ENCODE measurements around the gene GPN2.

The GPN2 gene
- total RNA-seq, result 59.8 reads per million, percentile 72 among the genes with 10 or more reads in this experiment

DNA sequence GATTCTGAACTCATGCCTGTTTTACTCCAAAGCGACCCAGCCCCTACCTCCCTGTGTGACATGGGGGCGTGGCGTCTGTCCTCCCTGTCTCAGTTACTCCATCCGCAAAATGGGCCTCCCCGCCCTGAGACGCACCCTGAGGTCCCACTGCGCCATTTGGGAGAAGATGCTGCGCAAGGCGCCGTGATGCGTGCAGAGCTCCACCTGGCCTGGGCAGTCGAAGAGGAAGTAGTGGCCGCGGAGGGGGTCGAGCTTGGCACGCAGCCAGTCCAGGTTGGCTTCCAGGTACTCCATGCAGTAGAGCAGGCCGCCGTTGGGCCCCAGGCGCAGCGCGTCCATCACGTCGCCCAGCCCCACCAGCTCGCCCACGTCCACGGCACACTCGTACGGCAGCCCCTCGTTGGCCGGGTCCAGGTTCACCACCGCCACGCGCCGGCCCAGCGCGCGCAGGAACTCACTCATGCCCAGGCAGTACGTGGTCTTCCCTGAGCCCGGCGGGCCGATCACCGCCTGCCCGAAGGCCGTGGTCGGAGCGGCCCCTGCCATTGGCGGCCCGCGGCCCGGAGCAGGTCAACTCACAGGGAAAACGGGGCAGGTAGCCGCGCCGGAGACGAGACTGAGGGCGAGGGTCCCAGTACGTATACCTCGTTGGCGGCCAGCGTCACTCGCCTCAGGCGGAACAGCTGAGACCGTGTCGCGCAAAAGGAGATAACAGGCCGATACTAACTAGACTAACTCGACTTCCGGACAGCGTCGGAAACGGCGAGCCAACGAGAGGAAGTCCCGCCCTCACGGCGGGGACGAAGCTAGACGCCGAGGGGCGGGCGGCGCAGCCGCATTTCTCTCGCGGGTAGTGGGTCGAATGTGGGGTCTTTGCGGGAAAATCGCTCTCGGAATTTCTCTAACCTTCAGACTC is at the start of gene GPN2:
GPN2 (minus strand) TSS at position 733 of the 916 bp plus-strand sequence; CDS start at position 546, 187 bp downstream.
- peak; percentile 69 for DNase-seq

DNA sequence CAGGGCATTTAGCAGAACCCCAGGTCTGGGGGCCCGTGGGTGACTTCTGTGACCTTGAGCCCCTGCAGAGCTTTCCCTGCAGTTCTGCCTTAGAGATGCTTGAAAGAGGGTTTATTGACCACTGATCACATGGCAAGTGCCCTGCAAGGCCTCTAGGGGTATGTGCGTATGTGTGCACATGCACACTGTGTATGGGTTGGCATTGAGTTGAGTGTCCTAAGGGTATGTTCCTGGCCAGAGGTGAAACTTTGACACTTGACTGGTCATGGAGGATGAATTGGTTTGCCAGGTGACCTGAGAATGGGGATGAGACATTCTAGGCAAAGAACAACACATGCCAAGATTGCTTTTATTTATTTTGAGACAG is 48.6 kb upstream of the GPN2 start:
- no peak for DNase-seq

DNA sequence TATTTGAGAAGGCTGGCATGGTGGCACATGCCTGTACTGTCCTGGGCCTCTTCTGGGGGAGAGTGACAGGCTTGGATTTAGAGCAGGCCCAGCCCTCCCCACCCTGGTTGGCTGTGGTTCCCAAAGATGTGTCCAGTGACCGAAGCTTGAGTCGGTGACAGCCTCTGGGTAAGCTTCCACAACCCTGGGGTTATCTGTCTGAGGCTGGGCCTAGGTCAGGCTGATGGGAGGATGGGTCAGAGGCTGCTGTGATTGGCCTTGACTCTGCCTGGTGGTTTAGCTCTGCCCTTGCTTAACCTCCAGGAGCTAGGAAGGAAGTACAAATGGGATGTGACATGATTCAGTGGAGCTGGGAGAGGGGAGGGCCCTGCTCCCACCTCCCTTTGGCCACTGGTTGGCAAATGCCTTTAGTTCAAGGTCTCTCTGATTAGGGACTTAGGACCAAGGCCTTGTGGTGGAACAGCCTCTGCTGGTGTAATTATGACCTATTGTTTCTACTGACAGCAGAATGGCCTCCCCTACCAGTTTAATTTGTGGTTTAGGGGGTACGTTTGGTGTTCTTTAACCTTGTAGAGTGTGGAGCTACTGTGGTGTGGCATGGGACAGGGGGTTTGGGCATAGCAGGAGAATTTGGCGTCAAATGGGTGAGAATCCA is 48.0 kb upstream of the GPN2 start:
- DNase-seq, result no peak

DNA sequence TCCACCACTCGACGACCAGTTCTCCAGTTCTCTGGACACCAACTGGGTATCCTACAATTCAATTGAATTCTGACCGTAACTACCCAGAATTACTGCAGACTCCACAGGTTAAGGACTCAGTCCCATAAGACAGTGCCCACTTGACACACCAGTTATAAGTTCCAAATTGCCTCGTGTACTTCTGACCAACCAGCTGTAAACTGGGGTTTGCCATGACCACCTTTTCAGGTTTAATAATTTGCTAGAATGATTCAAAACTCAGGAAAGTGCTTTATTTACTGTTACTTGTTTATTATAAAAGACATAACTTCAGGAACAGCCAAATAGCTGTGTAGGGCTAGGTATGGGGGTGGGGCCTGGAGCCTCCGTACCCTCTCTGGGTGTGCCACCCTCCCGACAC is 46.7 kb upstream of the GPN2 start:
- no peak for DNase-seq

DNA sequence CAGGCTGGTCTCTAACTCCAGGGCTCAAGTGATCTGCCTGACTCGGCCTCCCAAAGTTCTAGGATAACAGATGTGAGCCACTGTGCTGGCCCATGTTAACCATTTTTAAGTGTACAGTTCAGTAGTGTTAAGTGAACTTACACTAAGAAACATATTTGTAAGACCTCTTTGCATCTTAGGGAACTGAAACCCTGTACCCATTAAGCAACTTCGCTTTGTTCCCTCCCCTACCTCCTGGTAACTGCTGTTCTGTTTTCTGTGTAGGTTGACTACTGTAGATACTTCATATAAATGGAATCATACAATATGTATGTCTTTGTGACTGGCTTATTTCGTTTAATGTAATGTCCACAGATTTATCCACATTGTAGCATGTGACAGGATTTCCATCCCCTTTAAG is 42.4 kb upstream of the GPN2 start:
- DNase-seq, result no peak

DNA sequence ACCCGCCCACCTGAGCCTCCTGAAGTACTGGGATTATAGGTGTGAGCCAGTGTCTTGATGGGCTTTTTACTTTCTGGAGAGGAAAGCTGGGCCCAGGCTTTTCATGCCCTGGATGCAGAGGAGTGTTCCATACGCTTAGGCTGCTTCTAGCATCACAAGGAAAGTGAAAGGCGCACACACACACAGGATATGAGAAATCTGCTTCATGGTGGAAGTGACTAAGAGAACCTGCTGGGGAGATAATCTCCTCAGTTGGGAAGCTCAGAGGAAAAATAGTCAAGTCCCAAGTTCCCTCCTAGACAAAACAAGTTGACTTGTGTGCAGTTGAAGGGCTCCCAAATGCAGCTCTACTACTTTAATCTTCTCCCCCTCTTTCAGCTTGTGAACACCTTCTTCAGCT is 33.6 kb upstream of the GPN2 start:
- no peak for DNase-seq

DNA sequence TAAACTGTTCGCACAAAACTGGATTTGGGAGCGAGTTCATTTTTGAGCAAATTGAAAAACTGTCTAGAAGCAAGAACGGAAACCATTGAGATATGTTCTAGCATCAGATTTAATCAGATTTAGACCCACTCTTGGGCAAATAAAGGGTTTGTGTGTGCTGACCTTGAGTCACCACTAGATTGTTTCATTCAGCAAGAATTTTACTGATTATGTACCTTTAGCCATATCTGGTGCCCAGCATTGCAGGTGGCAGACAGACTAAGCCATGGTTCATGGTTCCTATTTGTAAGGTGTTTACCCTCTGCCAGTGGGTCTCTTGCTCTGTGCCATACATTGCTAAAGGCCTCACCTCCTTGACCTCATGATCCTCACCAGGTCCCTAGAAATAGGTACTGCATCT is 32.8 kb upstream of the GPN2 start:
- DNase-seq, result no peak

DNA sequence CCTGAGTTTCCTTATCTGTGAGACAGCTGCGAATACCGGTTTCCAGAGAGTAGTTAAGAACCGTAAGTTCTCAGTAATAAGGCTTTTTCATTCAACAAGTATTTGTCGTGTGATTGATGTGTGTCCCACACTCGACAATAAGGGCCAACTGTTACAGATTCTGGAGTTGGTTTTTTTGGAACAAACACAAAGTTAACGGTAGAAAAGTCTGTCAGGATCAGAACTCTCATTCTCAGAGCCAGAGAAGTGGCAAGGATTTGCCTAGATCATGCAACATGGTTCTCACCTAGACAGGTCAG is 32.3 kb upstream of the GPN2 start:
- no peak for DNase-seq

DNA sequence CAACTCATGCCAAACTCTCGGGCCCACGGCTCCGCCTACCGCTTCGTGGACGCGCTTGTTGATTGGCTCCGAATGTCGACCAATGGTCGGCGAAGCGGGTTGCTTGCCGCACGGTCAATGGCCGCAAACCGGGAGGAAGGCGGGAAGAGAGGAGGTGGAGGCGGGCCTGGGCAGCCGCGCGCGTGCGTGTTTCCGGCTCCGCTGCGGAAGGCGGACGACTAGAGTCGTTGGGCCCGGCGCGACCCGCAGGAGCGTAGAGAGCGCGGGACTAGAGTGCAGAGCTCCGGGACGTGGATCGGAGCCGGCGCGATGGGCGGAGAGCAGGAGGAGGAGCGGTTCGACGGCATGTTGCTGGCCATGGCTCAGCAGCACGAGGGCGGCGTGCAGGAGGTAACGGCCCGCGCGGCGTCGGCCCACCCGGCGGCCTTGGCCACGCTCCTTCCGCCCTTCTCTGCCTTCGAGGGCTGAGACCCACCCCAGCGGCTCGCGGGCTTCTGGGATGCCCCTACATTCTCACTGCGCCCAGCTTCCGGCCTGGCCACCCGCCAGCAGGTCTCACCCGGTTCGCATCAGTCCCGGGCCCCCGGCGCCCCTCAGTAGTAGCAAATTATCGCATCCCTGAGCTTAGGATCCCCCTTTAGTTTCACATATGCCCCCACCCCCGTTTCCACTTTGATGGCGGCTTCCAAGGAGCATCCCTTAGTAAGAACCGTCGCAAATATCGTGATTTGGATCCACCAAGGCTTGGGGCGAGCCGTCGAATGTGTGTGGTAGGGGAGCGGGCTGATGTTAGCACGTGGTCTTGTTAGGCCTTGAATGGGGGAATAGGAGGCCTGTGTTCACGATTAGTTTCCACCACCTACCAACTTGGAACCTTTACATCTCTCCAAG is 31.7 kb upstream of the GPN2 start, which contains the start of gene NUDC:
NUDC (plus strand) TSS at position 204 of the 891 bp plus-strand sequence; CDS start at position 310, 106 bp downstream.
- DNase-seq, result peak; percentile 94

DNA sequence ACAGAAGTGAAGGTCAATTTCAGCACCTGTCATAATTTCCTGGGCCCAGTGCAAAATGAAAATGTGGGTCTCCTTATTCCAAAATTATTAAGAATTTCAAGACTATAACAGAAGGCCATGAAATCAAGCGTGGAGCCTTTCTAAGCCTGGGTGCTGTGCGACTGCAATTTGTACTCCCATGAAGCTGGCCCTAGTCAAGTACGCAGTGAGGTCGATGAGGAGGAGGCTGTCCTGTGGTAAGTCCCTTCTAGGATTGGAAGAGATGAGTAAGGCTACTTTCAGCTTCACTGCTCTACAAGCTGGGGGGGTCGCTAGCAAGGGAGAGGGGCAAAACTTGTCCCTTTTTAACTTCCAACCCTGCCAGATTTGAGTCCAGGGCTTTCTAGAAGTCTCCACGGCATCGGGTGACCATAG is 31.1 kb upstream of the GPN2 start:
- DNase-seq, result no peak

DNA sequence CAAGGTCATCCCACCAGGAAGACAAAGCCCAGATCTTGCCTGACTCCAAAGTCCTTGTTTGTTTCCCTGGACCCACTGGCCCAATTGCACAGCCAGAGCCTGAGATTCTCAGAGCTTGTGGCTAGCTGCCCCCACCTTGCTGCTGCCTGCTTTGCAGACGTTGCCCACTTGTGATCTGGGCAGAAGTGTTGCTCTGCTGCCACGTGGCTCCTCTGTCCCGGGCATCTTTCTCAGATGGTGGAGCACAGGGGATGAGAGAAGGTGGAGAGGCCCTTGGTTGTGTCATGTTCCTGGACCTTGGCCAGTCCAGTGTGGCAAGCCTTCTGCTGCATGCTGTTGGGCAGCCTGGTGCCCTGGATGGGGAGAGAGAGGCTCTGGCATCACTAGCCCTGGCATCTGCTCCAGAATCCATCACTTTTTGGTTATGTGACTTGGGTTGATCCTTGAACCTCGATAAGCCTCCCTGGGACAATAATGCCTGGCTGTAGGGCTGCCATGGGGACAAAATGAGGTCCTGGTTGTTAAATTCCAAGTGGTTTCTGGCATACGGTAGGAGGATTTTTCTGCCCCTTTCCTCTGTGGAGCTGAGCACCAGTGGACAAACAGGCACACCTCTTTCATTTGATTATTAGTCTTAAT is 25.2 kb upstream of the GPN2 start:
- no peak for DNase-seq

DNA sequence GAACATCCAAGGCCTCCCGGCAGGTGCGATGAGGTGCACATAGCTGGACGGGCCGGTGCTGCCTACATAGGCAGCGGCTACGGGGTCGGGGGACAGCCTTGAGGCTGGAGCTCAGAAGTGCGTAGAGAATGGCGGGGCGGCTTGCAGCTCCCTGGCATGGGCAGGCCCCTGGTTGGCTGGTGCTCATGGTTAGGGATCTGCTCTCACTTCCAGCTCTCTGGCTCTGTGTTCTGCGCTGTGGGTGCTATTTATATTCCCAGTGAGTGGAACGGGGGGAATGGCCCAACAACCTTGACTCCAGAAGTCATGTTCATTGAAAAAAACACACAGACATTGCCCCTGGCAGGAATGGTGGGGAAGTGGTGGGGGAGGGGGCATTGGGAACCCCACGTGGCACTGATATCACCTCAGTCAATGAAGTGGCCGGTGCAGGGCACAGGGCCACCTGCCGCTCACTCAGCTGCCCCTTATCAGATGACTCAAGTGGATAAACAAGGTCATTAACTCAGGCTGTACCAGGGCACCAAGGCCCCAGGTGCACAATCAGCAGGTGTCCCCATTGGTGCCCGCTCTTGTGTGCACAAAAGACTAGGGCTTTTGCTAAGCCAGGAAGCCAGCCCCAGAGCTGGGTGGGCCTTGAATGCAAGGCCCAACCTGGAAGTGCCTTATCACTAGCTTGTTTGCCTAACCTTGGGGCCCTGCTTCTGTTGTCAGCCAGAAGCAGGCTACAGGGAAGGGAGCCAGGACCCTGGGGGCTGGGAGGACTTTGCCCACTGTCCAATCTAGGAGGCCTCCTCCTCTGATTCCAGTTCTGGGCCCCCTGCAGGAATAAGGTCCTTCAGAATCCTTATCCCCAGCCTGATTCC is 23.9 kb upstream of the GPN2 start, which contains the start of gene NR0B2:
NR0B2 (minus strand) TSS at position 222 of the 866 bp plus-strand sequence; CDS start at position 187, 35 bp downstream.
- no peak for DNase-seq

DNA sequence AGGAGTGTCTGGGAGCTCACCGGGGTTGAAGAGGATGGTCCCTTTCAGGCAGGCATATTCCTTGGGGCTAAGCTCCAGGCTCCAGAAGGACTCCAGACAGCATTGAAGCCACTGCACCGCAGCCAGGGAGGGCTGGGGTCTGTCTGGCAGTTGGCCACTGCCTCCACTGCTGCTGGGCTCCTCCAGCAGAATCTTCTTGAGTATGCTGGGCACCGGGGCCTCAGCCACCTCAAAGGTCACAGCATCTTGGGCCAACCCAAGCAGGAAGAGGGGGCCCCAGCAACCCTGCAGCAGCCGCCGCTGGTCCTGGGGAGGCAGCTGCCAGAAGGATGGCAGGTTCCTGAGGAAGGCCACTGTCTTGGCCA is 23.3 kb upstream of the GPN2 start:
- no peak for DNase-seq

DNA sequence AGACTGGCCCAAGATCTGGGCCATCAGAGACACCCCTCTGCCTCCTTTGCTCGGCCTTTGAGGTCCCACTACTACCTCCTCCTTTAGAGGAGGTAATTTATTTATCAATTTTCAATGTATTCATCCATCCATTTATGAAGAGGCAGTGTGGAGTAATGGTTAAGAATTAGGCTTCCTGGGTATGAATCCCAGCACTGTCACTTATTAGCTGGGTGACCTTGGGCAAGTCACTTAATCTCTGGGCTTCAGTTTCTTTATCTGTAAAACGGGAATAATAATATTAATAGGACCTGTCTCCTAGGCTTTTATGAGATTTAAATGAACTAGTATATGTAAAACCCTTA is 22.0 kb upstream of the GPN2 start:
- DNase-seq, result no peak

DNA sequence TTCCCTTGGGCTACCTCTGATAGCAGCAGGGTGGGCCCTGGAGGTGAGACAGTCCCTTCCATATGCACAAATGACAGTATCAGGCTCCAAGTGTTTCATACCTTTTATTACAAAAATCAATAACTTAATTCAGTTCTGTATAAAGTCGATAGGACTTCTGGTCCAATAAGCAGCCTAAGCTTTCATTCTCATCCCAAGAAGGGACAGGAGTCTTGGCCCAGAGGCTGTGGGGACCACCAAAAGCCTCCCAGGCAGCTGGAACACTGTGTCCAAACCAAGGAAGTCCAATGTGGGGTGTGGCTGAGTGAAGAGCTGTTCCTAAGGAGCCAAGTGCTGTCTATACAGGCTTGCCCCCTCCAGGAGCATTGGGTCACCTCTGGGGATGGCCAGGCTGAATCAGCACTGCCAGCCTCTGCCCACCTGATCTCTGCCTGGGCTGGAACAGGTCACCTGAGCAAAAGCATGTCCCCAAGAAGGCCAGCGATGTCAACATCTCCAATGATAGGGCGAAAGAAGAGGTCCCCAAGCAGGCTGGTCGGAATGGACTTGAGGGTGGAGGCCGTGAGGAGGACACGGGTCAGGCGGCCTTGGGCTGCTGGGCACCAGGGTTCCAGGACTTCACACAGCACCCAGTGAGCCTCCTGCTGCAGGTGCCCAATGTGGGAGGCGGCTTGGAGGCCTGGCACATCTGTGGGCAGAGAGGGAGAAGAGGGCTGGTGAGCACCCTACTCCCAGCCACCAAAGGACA is 21.5 kb upstream of the GPN2 start:
- DNase-seq, result no peak

DNA sequence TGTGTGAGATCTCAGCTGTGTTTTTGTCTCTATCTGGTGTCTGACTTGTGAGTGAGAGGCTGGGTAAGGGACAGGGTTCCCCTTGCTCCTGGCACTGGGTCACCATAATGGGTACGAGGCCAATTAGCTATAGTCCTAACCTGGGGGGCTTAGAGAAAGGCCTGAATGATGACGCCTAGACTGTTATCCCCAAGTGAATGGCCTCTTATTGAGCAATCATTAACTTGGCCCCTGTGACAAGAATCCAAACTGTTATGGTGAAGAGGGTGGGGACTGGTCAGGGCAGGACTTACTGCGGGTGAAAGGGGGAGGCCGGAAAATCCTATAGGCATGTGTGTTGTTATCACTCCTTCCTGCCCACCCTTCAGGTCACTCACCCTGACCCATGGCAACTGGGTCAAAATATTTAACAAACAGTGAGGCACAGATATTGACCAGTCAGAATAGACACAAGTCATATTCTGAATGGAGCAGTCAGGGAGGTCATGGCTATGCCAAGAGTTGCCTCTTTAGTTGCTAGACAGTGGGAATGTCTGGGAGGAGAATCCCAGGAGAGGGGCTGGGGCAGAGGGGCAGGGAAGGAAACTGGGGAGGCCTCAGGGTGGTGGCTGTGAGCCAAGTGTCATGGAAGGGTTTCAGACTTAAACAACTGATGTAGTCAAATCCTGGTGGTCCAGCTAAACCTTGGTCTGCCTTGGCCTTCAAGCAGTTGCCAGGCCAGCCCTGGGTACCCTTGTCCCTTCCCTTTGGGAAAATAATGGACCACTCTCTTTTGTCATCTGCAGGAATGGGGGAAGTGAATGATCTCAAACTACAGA is 20.5 kb upstream of the GPN2 start:
- DNase-seq, result no peak

DNA sequence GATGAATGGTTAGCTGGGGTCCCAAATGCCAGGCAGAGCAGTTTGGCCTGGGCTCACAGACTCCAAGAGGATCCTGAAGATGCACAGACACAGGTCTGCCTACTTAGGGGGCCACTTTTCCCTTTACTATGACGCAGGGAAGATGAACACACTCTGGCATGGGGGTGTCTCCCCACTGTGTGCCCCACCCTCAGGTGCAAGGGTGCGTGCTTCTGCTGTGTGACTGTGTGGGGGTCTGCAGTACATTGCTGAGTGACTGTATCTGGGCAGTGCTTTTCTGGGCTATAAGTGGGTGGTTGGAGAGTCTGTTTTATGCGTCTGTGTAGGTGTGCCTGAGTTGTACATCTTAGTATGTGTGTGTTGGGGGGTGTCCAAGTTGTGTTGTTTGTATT is 19.9 kb upstream of the GPN2 start:
- no peak for DNase-seq

DNA sequence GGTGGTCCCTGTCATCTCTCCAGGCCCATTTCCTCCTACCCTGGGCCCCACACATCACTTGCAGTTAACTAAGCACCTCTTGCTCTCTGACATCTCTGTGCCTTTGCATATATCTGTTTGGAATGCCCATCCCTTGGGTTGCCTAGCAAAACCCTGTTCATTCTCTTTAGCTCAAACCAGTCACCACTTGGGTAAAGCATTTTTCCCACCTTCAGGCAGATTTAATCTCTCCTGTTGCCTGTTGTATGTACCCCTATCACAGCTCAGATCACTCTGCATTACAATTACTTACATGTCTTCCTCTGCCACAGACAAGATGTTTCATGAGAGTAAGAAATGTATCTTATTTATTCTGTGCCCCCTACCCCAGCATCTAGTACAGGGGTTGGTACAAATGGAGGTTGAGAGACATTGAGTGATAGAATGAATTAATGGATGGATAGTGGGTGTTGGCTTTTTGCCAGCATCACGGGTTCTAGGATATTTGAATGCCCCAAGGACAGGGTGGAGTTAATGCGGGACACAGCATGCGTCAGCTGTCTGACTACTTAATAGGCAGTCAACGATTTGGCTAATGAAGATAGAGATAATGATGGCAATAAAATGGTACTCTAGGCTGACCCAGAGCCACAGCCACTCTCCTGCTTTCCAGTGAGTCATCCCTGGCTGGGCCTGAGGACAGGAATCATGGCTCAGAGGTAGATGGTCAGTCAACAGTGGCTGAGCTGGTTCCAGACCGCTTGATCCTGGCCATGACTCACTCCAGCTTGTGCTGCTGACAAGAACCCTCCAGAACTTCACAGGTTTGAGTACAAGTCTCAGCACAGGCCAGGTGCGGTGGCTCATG is 17.2 kb upstream of the GPN2 start:
- DNase-seq, result no peak
